NCI-H2029 treated with DMSO at 0.1 percent for 48 hours (cell line): ENCODE measurements around the gene PLCB1.

Source experiments
- DNase-seq: peaks from one replicate; lab custom pipeline; 2025; lab: John Stamatoyannopoulos, UW

The PLCB1 gene

DNA sequence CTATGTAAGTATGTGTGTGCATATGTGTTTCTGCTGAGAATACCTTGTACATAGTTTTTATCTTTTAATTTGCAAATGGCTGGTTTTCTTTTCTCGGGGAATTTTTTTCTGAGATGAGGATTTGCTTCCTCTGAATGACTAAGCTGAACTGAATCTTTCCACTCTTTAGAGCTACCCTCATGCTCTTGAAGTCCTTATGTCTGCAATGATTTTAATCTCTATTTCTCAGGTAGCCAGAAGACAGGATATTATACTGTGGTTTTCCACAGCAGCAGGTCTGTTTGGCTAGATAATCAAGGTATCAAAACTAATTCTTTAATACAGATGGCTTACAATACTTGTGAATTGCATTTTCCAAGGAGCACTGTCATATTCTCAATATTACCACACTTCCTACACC, 114.7 kb downstream of the PLCB1 start:
- DNase-seq: no peak

DNA sequence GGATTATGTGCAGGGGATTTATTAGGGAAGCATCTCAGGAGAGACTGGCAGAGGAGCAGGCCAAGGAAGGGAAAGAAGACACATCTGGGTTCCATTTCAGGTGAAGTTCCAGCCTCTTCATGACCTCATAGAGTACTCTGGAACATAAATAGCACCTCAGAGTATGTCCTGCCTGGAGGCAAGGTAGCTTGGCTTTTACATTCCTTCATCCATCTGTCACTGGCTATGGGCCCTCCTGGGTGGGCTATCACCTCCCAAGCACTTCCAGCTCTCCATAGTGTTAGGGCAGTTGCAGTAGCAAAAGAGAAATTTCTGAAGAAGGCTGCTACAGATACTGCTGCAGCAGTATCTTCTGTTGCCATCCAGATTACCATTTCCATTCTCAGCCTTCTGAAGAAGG, 116.0 kb downstream of the PLCB1 start:
- no peak for DNase-seq

DNA sequence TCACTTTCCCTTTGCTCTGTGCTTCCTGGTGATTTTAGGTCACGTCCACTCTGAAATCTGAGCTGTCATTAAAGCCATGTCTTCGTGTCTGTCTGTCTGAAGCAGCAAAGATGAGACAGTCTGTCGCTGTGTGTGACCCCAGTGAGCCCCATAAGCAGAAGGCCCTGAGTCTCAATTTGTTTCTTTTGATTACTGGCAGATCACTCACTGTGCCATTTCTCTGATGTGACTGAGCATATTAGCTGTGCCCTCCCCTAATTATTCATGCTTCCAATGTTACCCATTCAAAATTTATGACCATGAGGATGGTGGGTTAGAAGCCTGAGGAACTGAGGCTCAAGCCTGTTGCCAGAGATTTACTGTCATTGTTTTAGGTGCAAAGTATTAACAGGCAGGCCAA, 117.6 kb downstream of the PLCB1 start:
- DNase-seq: no peak

DNA sequence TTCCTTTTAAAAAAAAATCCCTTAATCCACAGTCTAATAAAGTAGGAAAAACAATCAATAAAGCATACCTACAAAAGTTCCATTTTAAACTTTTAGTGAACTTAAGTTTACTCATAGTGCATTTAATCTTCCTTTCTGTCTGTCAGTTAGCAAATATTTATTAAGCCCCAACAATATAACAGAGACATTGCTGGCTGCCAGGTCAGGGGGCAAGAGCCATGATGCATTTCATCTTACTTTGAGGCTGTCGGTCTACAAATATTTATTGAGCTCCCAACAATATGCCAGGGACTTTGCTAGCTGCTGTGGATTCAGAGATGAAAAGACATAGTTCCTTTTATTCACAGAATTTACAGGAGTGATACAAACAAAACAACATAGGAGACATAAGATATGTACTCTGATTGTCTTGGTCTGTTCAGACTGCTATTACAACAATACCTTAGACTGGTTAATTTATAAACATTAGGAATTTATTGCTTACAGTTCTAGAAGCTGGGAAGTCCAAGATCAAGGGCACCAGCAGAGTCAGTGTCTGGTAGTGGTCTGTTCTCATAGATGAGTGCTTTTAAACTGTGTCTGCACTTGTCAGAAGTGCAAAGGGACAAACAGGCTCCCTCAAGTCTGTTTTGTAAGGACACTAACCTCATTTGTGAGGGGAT, 118.6 kb downstream of the PLCB1 start:
- no peak for DNase-seq

DNA sequence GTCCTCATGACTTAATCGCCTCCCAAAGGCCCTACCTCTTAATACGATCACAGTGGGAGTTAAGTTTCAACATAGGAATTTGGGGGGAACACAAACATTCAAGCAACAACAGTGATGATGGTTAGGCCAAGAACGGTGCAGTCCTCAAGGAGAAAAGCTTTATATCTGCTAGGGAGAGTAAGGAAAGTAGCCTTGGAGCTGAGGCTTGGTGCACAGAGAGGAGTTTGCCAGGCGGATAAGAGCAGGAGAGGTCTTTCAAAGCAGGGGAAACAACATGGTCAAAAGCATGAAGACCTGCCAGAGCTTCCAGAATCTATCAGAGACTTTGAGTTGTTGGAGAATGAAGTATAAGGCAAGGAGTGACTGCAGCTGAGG, 119.1 kb downstream of the PLCB1 start:
- DNase-seq: no peak

DNA sequence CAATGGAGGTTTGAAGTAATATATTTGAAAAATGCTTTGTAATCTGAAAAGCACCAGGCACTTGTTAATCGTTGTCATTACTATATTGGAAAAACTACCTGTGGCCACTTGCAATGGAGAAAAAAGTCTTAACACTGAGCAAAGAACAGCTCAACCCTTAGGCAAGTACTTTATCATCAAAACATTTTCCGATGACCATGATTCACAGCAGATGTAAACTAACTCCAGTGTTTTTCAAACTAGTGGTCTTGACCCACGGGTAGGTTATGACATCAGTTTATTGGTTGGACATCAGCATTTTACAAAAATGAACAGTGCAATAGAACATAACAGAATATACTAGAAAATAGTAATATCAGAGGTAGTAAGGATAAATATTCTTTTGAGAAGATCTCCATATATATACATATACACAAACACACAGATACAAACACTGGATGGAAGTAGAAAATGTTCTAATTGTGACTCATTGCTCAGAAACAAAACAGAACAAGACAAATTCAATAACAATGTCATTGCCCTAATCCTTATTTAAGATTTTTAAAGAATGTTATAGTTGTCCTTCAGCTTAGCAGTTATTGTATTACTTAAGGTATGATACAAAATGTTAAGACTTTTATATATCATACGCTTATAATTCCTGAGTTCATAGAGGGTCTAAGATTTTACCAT, 123.0 kb downstream of the PLCB1 start:
- no peak for DNase-seq

DNA sequence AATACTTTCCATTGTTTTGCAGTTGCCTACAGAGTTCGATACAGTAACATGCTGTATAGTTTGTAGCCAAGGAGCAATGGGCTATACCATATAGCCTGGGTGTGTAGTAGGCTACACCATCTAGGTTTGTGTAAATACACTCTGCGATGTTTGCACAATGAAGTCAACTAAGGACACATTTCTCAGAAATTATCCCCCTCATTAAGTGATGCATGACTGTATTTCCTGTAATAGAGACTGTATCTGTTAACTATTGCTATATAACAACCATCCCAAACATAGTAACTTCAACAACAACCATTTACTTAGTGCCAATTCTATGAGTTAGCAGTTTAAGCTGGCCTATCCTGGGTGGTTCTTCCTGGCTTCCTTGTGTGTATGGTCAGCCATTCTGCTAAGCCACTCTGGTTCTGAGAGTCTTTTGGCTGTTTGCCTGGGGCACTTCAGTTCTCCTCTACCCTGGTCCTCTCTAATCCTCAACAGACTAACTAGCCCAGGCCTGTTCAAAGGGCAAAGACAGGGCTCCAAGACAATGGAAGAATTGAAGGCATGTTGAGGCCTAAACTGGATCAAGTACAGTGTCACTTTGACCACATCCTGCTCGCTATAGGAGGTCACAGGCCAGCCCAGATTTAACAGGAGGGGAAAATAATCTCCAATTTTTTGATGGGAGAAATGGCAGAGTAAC, 124.0 kb downstream of the PLCB1 start:
- peak; percentile 95 for DNase-seq

DNA sequence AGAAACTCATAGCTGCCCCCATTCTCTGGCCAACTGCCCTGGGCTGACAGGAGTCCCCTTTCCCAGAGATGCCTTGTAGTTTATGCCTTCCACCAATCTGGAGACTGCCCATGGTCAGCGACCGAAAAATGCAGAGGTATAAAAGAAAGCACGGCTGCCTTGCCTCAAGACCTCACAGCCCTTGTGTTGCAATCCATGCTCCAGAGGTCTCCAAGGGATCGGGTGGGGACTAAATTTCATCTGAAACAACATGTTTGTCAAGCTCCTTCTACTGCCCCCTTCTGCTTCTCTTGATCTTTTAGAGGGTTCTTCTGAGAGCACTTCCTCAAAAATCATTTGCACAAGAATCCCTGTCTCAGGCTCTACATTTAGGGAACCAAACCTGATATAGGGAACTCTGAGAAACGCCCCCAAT, 128.8 kb downstream of the PLCB1 start:
- no peak for DNase-seq

DNA sequence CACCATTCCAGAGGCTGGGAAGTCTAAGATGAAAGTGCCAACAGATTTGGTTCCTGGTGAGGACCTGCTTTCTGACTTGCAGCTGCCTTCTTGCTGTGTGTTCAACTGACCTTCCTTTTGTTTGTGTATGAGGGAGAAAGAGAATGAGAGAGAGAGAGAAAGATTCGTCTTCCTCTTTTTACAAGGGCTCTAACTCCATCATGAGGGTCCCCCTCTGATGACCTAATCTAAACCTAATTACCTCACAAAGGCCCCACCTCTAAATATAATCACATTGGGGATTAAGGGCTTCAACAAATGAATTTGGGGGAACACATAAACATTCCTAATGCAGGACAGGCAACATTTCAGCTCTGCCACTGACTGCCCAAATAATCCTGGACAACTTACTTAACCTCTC, 130.7 kb downstream of the PLCB1 start:
- no peak for DNase-seq

DNA sequence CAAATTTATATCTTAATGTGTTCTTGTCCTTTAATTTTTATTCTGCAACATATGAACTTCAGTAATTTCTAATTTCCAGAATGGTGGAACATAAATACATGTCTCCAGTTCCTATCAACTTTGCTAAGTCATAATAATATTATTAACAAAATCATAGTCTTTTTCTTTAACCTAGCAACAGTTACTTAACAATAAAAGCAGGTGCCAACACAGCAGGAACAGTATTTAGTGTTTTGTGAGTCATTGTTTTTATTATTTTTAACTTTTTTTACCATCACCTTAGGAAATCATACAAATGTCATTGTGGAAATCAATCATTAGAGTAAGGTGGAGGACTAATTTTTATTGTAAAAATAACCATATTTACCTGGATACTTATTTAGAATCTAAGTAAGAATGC, 133.5 kb downstream of the PLCB1 start:
- DNase-seq: no peak

DNA sequence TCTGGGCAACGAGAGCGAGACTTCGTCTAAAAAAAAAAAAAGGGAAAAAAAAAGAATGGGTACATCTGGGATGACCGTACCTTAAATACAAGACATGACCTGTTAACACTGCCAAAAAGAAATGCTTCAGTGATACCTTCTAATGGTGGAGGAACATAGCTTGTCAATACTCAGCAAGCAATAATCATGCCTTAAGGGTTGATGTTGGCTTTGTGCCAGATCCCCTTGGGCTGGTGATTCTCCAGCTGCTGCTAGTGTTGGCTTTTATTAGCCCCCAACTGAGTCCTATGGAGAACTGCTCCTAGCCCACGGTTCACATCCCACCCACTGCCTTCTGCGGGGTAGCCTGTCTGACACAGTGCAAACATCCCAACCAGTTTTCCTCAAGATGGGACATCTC, 134.9 kb downstream of the PLCB1 start:
- DNase-seq: peak; percentile 21

DNA sequence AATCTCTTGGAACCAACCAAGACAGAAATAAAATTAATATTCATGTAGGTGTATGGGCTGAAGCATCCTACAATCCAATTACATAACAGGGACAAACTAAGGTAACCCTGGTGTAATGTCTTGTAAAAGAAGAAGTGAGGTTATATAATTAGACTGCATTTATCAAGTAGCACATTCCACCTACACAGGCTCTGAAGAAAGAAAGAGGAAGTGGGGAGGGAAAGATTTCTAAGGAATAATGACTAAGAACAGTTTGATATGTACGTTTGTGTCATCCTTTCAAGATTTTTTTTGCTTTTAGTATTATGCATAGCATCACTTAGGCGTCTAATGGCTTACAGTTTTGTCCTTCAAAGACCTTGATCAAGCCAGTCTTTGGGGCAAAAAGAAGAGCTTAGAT, 139.7 kb downstream of the PLCB1 start:
- no peak for DNase-seq

DNA sequence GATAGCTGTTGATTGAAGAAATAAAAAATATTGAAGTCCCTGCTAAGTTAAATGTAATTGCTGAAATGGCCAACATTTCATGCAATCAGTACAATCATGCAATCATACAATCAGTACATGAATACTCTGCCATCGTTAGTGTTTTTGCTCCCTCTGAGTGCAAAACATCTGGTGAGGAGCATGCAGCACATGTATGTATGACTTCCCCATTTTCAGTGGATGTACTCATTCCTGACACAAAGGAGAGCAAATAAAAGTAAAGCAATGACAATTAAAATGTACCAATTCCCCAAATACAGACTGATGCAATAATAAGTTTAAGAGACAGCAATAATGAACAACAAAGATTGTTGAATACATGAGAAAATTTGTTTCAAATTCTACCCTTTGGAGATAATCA, 140.7 kb downstream of the PLCB1 start:
- no peak for DNase-seq

DNA sequence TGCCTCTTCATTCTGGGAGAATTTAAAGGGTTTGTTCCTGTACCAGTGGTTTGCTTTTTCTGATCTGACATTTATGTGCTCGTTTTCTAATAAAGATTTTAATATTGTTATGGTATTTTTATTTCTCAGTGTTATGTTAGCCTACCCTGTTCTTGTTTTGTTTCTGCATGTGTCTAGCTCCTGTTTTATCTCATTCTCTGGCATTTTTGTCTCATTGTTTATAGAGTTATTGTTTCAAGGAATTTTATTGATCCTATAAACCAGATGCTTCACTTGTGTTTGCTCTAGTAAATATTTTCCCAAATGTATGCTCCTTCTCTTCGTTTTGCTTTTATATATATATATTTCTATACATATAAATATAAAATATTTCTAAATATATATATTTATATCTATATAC, 152.8 kb downstream of the PLCB1 start:
- no peak for DNase-seq

DNA sequence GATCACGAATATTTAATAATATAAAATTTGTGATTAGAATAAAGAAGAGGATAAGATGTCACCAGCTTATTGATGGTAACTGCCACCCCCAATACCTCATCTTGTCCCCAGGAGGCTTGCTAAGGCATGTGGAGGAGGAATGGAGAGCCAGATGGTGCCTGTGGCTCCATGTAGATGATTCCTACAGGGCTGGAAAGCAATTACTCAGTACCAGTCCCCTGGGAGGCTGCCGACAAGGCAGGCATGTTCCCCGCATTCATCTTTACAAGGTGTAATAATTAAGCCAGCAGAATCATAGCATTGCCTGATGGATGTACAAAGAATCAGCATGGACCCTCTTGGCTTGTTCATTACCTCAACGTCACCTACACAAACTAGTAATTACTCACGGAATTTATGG, 155.3 kb downstream of the PLCB1 start:
- DNase-seq: no peak

DNA sequence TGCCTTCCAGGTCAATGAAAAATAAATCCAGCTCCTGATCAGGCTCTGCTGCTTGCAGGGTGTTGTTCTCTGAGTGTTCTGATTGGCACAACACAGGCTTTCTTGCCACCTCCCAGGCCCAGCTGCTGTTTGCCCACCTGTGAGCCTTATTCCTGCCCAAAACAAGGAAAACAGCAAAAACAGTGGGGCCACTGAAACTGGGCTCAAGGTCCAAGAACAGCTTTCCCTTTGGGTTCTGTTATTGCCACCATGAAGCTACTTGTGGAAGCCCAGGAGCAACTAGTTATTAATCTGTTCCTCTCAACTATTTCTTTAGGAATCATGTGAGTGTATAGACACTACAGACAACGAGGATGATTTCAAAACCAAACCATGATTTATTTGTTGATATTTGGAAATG, 159.1 kb downstream of the PLCB1 start:
- no peak for DNase-seq

DNA sequence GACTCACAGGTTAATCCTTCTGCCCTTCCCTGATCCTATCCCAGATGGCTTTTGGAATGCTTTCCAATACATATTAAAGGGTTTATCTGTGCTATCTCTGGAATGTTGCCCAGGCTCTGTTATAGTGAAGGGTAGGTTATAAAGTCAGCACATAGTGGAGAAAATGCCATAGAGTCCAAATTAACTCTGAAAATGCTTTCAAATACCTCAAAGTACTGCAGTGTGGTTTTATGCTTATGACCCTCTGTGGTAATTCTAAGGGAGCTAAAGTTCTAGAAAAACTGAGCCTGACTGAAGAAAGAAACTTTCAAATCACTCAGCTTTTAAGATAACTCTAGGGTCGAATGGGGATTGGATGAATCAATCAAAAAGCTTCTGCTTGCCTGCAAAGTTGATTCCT, 159.8 kb downstream of the PLCB1 start:
- no peak for DNase-seq

DNA sequence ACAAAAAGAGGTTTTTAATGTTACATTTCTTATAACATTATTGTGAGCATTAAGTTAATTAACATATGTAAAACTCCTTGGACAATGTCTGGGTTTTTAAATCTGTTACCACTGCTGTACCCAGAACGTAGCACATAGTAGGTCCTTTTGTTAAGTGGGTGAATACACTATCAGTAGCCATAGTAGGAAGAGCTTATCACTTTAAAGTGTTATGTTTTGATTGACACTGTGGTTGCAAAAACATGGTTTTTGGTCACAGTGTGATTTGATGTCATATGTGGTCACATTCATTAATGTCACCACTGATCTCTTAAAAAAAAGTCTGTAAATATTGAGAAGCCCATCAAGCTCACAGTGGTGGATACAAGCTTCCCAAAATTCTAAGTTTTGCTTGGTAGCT, 160.7 kb downstream of the PLCB1 start:
- no peak for DNase-seq

DNA sequence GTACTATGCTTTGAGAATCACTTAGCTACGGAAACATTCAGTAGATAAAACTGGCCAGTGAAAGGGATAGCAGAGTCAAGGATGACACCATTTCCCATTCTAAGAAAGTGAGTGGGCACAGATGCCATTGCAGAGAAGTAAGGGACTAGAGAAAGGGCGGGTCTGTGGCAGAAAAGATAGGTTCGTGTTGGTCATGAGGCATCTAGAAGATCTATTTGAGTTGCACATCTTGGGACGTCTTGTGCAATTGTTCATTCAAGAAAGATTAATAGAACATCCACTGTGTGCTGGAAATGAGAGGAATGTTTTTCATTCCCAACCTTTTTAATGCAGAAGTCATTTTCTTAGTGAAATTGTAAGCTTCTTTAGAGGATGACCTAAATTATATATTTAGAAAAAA, 161.7 kb downstream of the PLCB1 start:
- no peak for DNase-seq

DNA sequence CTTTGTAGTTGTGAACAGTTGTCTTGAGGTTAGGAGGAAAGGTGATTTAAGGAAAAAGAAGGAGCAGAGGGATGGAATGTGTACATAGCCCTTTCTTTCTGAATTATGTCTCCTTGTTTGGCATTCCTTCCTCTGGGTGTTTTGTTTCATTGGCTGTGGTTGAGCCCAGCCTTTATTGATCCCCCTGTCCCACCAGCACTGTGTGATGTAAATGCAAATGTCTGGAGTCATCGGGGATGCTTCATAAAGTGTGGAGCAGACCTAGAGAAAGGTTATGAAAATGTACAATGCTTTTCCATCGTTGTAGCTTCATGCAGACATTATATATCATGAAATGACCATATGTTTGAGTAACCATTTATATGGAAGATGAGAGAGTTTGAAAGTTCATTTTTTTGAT, 164.5 kb downstream of the PLCB1 start:
- no peak for DNase-seq

DNA sequence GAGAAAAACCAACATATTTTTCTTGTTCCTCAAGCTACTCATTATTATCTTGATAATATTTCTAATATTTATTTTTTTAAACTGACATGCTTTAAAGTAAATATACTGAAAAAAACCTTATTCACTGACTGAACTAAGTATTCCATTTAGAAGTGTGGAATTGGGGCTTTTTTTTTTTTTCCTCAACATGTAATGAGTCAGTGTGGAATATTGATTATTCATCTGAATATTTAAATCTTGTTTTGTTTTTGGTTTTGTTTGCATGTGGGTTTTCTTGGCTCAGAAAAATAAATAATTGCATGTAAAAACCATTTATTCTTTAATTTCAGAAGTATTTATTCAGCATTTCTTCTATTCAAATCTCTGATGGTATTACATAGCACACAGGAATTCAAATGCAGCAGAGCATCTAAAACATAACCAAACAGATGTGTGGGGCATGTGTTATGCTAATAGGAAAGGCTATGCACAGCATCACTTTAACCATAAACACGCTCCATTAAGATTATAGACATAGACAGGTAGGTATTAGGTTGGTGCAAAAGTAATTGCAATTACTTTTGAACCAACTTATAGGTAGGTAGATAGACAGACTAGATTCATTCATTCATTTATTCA, 166.5 kb downstream of the PLCB1 start:
- no peak for DNase-seq

DNA sequence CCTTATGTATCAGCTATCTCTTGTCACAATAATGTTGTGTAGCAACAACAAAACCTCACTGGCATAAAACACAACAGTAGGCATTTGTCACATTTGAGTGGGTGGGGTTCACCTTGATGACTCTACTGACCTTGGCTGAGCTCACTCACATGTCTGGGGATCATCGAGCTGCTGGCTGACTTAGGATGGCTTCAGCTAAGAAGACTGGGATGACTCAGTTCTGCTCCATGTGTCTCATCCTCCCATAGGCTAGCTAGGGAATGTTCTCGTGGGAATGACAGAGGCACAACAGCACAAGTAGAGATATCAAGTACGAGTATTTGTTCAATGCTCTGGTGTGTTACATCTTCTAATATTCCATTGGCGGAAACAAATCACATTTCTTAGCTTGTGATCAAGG, 167.9 kb downstream of the PLCB1 start:
- no peak for DNase-seq

DNA sequence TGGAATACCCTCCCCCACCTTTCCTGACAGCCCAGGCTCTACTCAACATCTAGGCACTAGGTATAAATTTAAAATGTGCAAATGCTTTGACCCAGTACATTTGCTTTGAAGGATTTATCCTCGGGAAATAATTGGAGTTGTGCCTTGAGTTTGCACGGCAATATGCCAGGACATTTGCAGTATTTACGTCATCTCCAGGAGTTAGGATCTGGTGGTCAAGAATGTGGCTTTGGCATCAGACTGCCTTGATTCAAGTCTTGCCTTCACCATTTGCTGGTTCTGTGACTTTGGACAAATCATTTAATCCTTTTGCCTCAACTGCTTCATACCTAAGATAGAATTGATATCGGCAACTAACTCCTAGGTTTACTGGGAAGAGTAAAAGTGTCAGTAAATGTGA, 169.6 kb downstream of the PLCB1 start:
- no peak for DNase-seq
